Measurements from ENCODE around the gene OR4K13.

The OR4K13 gene

DNA sequence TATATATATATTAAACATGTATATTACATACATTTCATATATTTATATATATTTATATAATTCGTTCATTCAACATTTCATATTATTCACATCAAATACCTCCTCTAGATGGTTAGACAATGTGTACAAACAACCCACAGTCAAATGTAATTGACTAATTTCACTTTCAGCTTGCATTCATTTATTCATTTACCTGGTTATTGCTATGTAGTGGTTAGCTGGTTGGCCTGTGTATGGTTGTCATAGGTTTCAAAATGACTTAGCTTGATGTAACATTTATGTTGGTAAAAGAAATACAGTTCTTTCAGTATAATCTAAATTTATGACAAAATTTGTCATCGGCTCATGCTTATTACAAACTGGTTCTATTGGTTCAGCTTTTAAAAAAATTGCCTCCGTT, 389 bp downstream of the OR4K13 start:
- TF ChIP-seq SIN3A (IDR thresholded peaks at IDR 0.05; ENCODE audit: borderline replicate concordance, insufficient read depth, low read length) (no peak), REST (IDR thresholded peaks at IDR 0.05; ENCODE audit: insufficient read depth in 1 of 2, low read depth in 2 of 2, low read length in 2 of 2) (no peak), FOXP2 (optimal IDR thresholded peaks at IDR 0.05; ENCODE audit: borderline replicate concordance, extremely low read depth, extremely low read length, insufficient read depth) (no peak), TAF1 (IDR thresholded peaks at IDR 0.05; ENCODE audit: borderline replicate concordance, insufficient read depth, low read length) (no peak), POLR2AphosphoS5 (IDR thresholded peaks at IDR 0.05; ENCODE audit: low read depth, low read length) (no peak)

GRCh38 chr14:20031058-20031457, 4.8 kb downstream of the OR4K13 start:
- TF ChIP-seq REST (IDR thresholded peaks at IDR 0.05; ENCODE audit: insufficient read depth in 1 of 2, low read depth in 2 of 2, low read length in 2 of 2) (no peak), FOXP2 (optimal IDR thresholded peaks at IDR 0.05; ENCODE audit: borderline replicate concordance, extremely low read depth, extremely low read length, insufficient read depth) (no peak), POLR2AphosphoS5 (IDR thresholded peaks at IDR 0.05; ENCODE audit: low read depth, low read length) (no peak), TAF1 (IDR thresholded peaks at IDR 0.05; ENCODE audit: borderline replicate concordance, insufficient read depth, low read length) (no peak), SIN3A (IDR thresholded peaks at IDR 0.05; ENCODE audit: borderline replicate concordance, insufficient read depth, low read length) (no peak)

- TF ChIP-seq FOXP2 (optimal IDR thresholded peaks at IDR 0.05; ENCODE audit: borderline replicate concordance, extremely low read depth, extremely low read length, insufficient read depth) (no peak), TAF1 (IDR thresholded peaks at IDR 0.05; ENCODE audit: borderline replicate concordance, insufficient read depth, low read length) (no peak), POLR2AphosphoS5 (IDR thresholded peaks at IDR 0.05; ENCODE audit: low read depth, low read length) (no peak), REST (IDR thresholded peaks at IDR 0.05; ENCODE audit: insufficient read depth in 1 of 2, low read depth in 2 of 2, low read length in 2 of 2) (no peak)
These were observed 16.5 kb downstream of the OR4K13 start, which contains the start of gene OR4K14 for GRCh38 chr14:20019257-20019865. Gene OR4K14 (minus strand): TSS chr14:20019307. CDS start chr14:20015193, 4,114 bp downstream.

DNA sequence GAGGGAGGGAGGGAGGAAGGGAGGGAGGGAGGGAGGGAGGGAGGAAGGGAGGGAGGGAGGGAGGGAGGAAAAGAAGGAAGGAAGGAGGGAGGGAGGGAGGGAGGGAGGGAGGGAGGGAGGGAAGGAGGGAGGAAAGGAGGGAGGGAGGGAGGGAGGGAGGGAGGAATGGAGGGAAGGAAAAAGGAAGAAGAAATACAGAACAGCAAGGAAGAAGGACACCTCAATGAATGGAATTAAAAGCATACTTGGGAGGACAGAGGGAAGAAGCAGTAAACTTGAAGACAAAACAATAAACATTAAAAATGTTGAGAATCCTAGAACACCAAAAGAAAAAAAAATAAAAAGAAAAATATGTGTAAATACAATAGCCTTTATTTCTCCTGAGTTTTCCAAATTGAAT, 27.7 kb downstream of the OR4K13 start:
- TF ChIP-seq POLR2AphosphoS5 (IDR thresholded peaks at IDR 0.05; ENCODE audit: low read depth, low read length) (no peak), TAF1 (IDR thresholded peaks at IDR 0.05; ENCODE audit: borderline replicate concordance, insufficient read depth, low read length) (no peak), FOXP2 (optimal IDR thresholded peaks at IDR 0.05; ENCODE audit: borderline replicate concordance, extremely low read depth, extremely low read length, insufficient read depth) (no peak), SIN3A (IDR thresholded peaks at IDR 0.05; ENCODE audit: borderline replicate concordance, insufficient read depth, low read length) (no peak)

GRCh38 chr14:20002319-20002718, 33.5 kb downstream of the OR4K13 start:
- TF ChIP-seq SIN3A (IDR thresholded peaks at IDR 0.05; ENCODE audit: borderline replicate concordance, insufficient read depth, low read length): no peak
- TF ChIP-seq FOXP2 (optimal IDR thresholded peaks at IDR 0.05; ENCODE audit: borderline replicate concordance, extremely low read depth, extremely low read length, insufficient read depth): no peak
- no peak for TF ChIP-seq TAF1 (IDR thresholded peaks at IDR 0.05; ENCODE audit: borderline replicate concordance, insufficient read depth, low read length)
- no peak for TF ChIP-seq REST (IDR thresholded peaks at IDR 0.05; ENCODE audit: insufficient read depth in 1 of 2, low read depth in 2 of 2, low read length in 2 of 2)
- no peak for TF ChIP-seq POLR2AphosphoS5 (IDR thresholded peaks at IDR 0.05; ENCODE audit: low read depth, low read length)

All from PFSK-1 (cell line).